ENCODE data around the gene ABCB1. TPM values are rescaled to one million over a fixed set of nuclear protein-coding genes. Genes with fewer than 3 reads are reported as not detected.

Gene ABCB1
- total and polyA plus RNA-seq, 5 donors = 0.50 to 3.3 (median 0.62) TPM

DNA sequence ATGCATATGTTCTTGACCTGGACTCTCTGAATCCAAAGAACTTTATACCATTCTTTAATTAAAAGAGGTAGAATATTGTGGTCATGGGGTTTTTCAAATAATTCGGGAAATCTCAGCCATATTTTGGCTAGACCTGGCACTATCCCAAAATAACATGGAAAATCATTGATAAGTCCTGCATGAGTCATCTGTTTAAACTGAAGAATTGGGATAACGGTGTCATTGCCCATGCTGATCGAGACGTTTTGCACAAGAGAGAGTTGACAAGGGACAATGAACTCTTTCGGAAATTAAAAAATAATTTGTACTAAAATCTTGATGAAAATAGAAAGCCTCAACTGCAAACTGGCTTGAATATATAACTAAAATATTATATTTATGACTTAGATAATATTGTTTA is 105.3 kb downstream of the ABCB1 start:
- DNase-seq (no peak), ATAC-seq (no peak)
- Histone ChIP-seq H3K27ac (ENCODE audit: low read length) (no peak overlapping the region), H3K9me3 (ENCODE audit: control insufficient read depth, low read length) (no peaks in the 10 kb centered on the region), H3K4me3 (ENCODE audit: low read length) (no peak overlapping the region), H3K27me3 (ENCODE audit: control insufficient read depth, insufficient read depth) (no peaks in the 10 kb centered on the region), H3K4me1 (ENCODE audit: control insufficient read depth, insufficient read depth, low read length) (no peaks in the 10 kb centered on the region)
- intact Hi-C loops (cut with DNase I) = no loop called here
- WGBS = 48% methylated on average over 5 of the region's 5 CpGs

DNA sequence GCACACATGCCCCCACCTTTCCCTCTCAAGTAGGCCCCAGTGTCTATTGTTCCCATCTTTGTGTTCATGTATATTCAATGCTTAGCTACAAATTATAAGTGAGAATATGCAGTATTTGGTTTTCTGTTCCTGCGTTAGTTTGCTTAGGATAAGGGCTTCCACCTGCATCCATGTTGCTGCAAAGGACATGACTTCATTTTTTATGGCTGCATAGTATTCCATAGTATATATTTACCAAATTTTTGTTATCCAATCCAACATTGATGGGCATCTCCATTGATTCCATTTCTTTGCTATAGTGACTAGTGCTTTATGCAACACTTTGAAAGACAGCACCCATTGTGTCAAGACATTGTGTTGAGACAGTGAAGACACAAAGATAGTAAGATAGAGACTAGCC is 106.2 kb downstream of the ABCB1 start:
- no peak for ATAC-seq
- H3K27me3 ChIP-seq (ENCODE audit: control insufficient read depth, insufficient read depth) = no peaks in the 10 kb centered on the region
- intact Hi-C loops (cut with DNase I) = no loop called here
- 96% methylated on average over 1 of the region's 1 CpG for WGBS
- no peak overlapping the region for H3K4me3 ChIP-seq (ENCODE audit: low read length)
- H3K4me1 ChIP-seq (ENCODE audit: control insufficient read depth, insufficient read depth, low read length) = no peaks in the 10 kb centered on the region
- H3K9me3 ChIP-seq (ENCODE audit: control insufficient read depth, low read length) = no peaks in the 10 kb centered on the region
- DNase-seq = no peak
- H3K27ac ChIP-seq (ENCODE audit: low read length) = no peak overlapping the region

- no peak overlapping the region for H3K4me3 ChIP-seq (ENCODE audit: low read length)
- H3K27me3 ChIP-seq (ENCODE audit: control insufficient read depth, insufficient read depth) = no peaks in the 10 kb centered on the region
- H3K4me1 ChIP-seq (ENCODE audit: control insufficient read depth, insufficient read depth, low read length) = no peaks in the 10 kb centered on the region
- H3K27ac ChIP-seq (ENCODE audit: low read length) = no peak overlapping the region
- ATAC-seq (no peak), DNase-seq (no peak)
- no peaks in the 10 kb centered on the region for H3K9me3 ChIP-seq (ENCODE audit: control insufficient read depth, low read length)
- intact Hi-C loops (cut with DNase I) = no loop called here
- 89% methylated on average over 2 of the region's 2 CpGs for WGBS
These were observed 117.6 kb downstream of the ABCB1 start for GRCh38 chr7:87483131-87483530.

DNA sequence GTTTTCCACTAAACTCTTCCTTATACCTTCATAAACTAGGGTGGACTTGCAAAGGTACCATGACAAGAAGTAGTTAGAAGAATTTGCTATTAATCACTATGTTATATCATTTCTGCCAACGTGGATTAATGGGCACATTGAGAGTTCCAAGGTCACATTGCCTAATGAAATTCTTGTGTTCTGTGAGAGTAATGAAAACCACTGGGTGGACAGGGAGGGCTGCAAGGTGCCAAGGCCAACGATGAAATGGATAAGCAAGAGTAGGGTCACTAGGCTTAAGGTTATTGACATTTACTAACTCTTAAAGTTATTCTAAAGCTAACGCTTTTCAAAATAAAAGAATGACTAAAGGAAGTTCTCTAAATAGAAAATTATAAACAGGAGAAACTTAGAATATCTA is 118.6 kb downstream of the ABCB1 start:
- ATAC-seq = no peak
- 73% methylated on average over 3 of the region's 3 CpGs for WGBS
- no peaks in the 10 kb centered on the region for H3K9me3 ChIP-seq (ENCODE audit: control insufficient read depth, low read length)
- H3K27ac ChIP-seq (ENCODE audit: low read length) = no peak overlapping the region
- H3K27me3 ChIP-seq (ENCODE audit: control insufficient read depth, insufficient read depth) = no peaks in the 10 kb centered on the region
- DNase-seq = no peak
- H3K4me3 ChIP-seq (ENCODE audit: low read length) = no peak overlapping the region
- intact Hi-C loops (cut with DNase I) = no loop called here
- H3K4me1 ChIP-seq (ENCODE audit: control insufficient read depth, insufficient read depth, low read length) = no peaks in the 10 kb centered on the region

GRCh38 chr7:87480386-87480785 is 120.3 kb downstream of the ABCB1 start:
- Histone ChIP-seq H3K4me3 (ENCODE audit: low read length) (no peak overlapping the region), H3K4me1 (ENCODE audit: control insufficient read depth, insufficient read depth, low read length) (peaks cover 2% of the 10 kb centered on the region), H3K27me3 (ENCODE audit: control insufficient read depth, insufficient read depth) (no peaks in the 10 kb centered on the region), H3K9me3 (ENCODE audit: control insufficient read depth, low read length) (no peaks in the 10 kb centered on the region), H3K27ac (ENCODE audit: low read length) (no peak overlapping the region)
- WGBS = 87% methylated on average over 2 of the region's 2 CpGs
- intact Hi-C loops (cut with DNase I) = no loop called here
- DNase-seq = no peak
- no peak for ATAC-seq

- intact Hi-C loops (cut with DNase I) = no loop called here
- Histone ChIP-seq H3K27ac (ENCODE audit: low read length) (no peak overlapping the region), H3K9me3 (ENCODE audit: control insufficient read depth, low read length) (no peaks in the 10 kb centered on the region), H3K27me3 (ENCODE audit: control insufficient read depth, insufficient read depth) (no peaks in the 10 kb centered on the region), H3K4me3 (ENCODE audit: low read length) (no peak overlapping the region), H3K4me1 (ENCODE audit: control insufficient read depth, insufficient read depth, low read length) (peaks cover 2% of the 10 kb centered on the region)
- DNase-seq (no peak), ATAC-seq (no peak)
- 66% methylated on average over 2 of the region's 2 CpGs for WGBS
These were observed 120.7 kb downstream of the ABCB1 start for GRCh38 chr7:87479951-87480350.

GRCh38 chr7:87476179-87476557 is 124.5 kb downstream of the ABCB1 start:
- no peak overlapping the region for H3K27ac ChIP-seq (ENCODE audit: low read length)
- DNase-seq = peak in 1 of 3 donors; percentile 45
- intact Hi-C loops (cut with DNase I) = no loop called here

DNA sequence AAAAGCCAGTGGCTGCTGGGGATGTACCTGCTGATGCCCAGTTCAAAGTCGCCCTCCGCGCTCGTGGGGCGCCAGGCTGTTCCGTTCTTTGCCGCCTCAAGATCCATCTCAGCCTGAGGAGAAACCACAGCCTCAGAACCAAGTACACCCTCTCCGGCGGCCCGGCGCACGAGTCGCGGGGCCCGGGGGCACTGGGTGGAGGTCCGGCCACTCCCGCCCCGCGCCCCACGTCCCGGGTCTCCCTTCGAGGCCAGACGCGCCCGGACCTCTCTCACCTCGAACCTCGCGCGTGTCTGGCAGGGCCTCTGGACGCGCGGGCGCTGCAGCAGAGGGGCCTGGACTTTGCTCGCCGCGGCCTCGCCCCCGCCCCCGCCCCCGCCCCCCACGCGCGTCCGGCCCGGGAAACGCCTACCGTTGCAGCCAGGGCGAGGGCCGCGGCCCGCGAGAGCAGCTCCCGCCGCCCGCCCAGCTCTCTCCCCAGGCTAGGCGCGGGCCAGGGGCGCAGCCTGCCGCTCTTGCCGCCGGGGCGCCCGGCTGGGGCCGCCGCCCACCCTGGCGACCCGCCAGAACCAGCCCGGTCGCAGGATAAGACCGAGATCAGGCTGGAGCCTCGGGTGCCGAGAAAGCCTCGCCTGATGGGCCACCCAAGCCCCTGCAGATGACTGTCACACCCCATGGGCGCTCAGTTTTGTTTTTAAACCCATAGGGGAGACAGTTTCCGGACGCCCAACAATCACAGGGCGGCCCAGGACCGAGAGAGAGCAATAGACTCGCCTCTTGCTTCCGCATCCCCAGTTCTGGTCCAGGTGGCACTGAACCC is 125.1 kb downstream of the ABCB1 start, which contains the start of gene ABCB4:
ABCB4 (minus strand) TSS at position 322 of the 820 bp plus-strand sequence; CDS start at position 107, 215 bp downstream.
- Histone ChIP-seq H3K9me3 (ENCODE audit: control insufficient read depth, low read length) (no peaks in the 10 kb centered on the region), H3K27ac (ENCODE audit: low read length) (peak within 1 kb of the TSS; percentile 70), H3K4me1 (ENCODE audit: control insufficient read depth, insufficient read depth, low read length) (peaks cover 2% of the 10 kb centered on the region), H3K4me3 (ENCODE audit: low read length) (peak within 1 kb of the TSS; percentile 60), H3K27me3 (ENCODE audit: control insufficient read depth, insufficient read depth) (no peaks in the 10 kb centered on the region)
- WGBS = 3% methylated on average over 80 of the region's 80 CpGs
- ATAC-seq (peak; percentile 71 to 74), DNase-seq (peak; percentile 22 to 65 (median 46))
- intact Hi-C loops (cut with DNase I) = no loop called here

More at GRCh38 chr7:87476179-87476557, 124.5 kb downstream of the ABCB1 start:
- ATAC-seq = no peak
- Histone ChIP-seq H3K4me3 (ENCODE audit: low read length) (peak overlapping the region; percentile 60), H3K27me3 (ENCODE audit: control insufficient read depth, insufficient read depth) (no peaks in the 10 kb centered on the region), H3K4me1 (ENCODE audit: control insufficient read depth, insufficient read depth, low read length) (peaks cover 2% of the 10 kb centered on the region), H3K9me3 (ENCODE audit: control insufficient read depth, low read length) (no peaks in the 10 kb centered on the region)
- WGBS = 37% methylated on average over 8 of the region's 8 CpGs

DNA sequence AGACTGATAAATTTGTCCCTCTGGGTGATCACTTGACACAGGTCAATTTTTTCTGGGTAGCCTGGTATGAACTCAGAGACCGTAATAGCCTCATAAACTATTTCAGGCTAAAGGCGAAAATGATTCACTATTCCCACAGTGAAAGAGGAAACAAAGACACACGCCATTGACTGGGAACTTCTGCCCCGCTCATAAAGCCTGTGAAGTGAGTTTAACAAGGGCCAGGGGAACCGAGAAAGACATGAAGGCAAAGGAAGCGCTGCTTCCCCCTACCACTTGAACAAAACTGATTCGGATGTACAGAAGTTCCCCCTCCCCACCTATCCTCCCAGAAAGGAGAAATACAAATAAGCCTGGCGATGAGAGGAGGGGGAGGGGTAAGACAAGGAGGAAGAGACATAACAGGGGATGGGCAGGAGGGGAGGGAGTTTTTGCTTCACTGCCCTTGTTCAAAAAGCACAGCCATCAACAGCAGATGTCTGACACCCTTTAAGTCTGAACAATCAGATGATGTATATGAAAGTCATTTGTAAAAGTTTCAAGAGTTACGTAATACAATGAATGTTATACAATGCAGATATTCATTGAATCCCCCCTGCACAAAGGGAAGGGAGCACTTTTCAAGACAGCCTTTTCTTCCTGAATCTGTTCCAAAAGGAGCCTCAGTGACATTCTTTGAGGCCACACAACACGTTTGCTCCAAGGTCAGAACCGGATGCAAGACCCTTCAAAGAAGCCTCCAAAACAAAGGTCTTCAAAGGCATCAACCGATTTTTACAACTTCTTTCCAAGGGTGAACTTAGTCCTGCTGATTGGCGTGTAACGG is 125.9 kb downstream of the ABCB1 start:
- Histone ChIP-seq H3K4me3 (ENCODE audit: low read length) (peak overlapping the region; percentile 60), H3K9me3 (ENCODE audit: control insufficient read depth, low read length) (no peaks in the 10 kb centered on the region), H3K27me3 (ENCODE audit: control insufficient read depth, insufficient read depth) (no peaks in the 10 kb centered on the region), H3K27ac (ENCODE audit: low read length) (peak overlapping the region; percentile 70), H3K4me1 (ENCODE audit: control insufficient read depth, insufficient read depth, low read length) (peaks cover 2% of the 10 kb centered on the region)
- intact Hi-C loops (cut with DNase I) = no loop called here
- WGBS = 14% methylated on average over 14 of the region's 14 CpGs
- ATAC-seq = peak; percentile 63 to 81
- DNase-seq = no peak

- H3K9me3 ChIP-seq (ENCODE audit: control insufficient read depth, low read length) = no peaks in the 10 kb centered on the region
- 34% methylated on average over 2 of the region's 2 CpGs for WGBS
- ATAC-seq = peak; percentile 40 to 57
These were observed 126.7 kb downstream of the ABCB1 start for GRCh38 chr7:87473986-87474385.

DNA sequence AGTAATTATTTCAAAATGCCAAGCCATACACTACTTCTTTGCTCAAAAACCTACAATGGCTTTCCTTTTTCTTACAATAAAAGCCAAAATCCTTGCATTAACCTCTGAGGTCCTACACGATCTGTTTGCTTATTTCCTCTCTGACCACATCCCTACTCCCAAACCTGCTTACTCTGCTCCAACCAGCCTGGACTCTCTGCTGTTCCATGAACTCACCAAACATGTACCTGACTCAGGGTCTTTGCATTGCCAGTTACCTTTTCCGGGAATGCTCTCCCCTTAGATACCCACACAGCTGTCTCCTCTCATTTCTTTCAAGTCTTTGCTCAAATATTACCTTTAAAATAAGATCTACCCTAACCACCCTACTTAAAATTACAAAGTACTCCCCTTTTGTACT is 127.5 kb downstream of the ABCB1 start:
- intact Hi-C loops (cut with DNase I) = no loop called here
- ATAC-seq (no peak), DNase-seq (no peak)
- Histone ChIP-seq H3K4me1 (ENCODE audit: control insufficient read depth, insufficient read depth, low read length) (peaks cover 2% of the 10 kb centered on the region), H3K4me3 (ENCODE audit: low read length) (no peak overlapping the region), H3K9me3 (ENCODE audit: control insufficient read depth, low read length) (no peaks in the 10 kb centered on the region), H3K27me3 (ENCODE audit: control insufficient read depth, insufficient read depth) (no peaks in the 10 kb centered on the region), H3K27ac (ENCODE audit: low read length) (no peak overlapping the region)
- WGBS = 76% methylated on average over 2 of the region's 2 CpGs

More at GRCh38 chr7:87473986-87474385, 126.7 kb downstream of the ABCB1 start:
- no peak for DNase-seq
- intact Hi-C loops (cut with DNase I) = no loop called here
- Histone ChIP-seq H3K27ac (ENCODE audit: low read length) (no peak overlapping the region), H3K4me3 (ENCODE audit: low read length) (no peak overlapping the region), H3K4me1 (ENCODE audit: control insufficient read depth, insufficient read depth, low read length) (peaks cover 2% of the 10 kb centered on the region), H3K27me3 (ENCODE audit: control insufficient read depth, insufficient read depth) (no peaks in the 10 kb centered on the region)

Data from right cardiac atrium (tissue), 5 donors.